IMR-90 (cell line): Measurements from ENCODE around the gene RBFOX2. TPM values are rescaled to one million over a fixed set of nuclear protein-coding genes. Genes with fewer than 3 reads are reported as not detected.

Experiments
- ATAC-seq: fragments of 200-7000 bp; cut with Tn5 transposase; 2 replicates; pipeline ENCODE4 v1.9.1; 2020; ENCODE audit warnings: low read depth, mild to moderate bottlenecking, moderate library complexity
- BruUV-seq: library from RNA; stranded (reverse); fragments of 400-500 nt; replicated peaks from 2 replicates; lab custom pipeline; 2021; lab: Mats Ljungman, UMichigan
- CTCF ChIA-PET: fragments of 300-600 bp; formaldehyde crosslinking; extraction: SDS; loops from one replicate; lab custom pipeline; 2021; ENCODE audit warnings: antibody characterized with exemption; lab: Yijun Ruan, JAX
- POLR2A ChIA-PET: fragments of 300-600 bp; sonication (Branson Sonifier 250); formaldehyde crosslinking; loops from one replicate; lab custom pipeline; 2022; ENCODE audit warnings: antibody characterized with exemption; ENCODE audit not compliant: unreplicated experiment; lab: Charles Lee
- DNase-seq: peaks from one replicate; pipeline ENCODE4 v3.0.0; 2013
- H2AFZ ChIP-seq: replicated peaks from 2 replicates; pipeline ENCODE3; 2013; ENCODE audit warnings: low read length, mild to moderate bottlenecking; ENCODE audit not compliant: poor library complexity
- H2AK5ac ChIP-seq: 2 replicates; pipeline ENCODE4 v1.6.1; 2013; ENCODE audit warnings: low read depth, low read length, inconsistent platforms
- H2AK9ac ChIP-seq: replicated peaks from 2 replicates; pipeline ENCODE3; 2013; ENCODE audit warnings: mild to moderate bottlenecking, low read depth, low read length, moderate library complexity; ENCODE audit not compliant: poor library complexity
- H2BK120ac ChIP-seq: 2 replicates; pipeline ENCODE4 v1.6.1; 2013; ENCODE audit warnings: low read depth, low read length, inconsistent platforms
- H2BK15ac ChIP-seq: 3 replicates; pipeline ENCODE4 v1.6.1; 2013; ENCODE audit warnings: low read depth, low read length, inconsistent platforms
- H2BK20ac ChIP-seq: 2 replicates; pipeline ENCODE4 v1.6.1; 2013; ENCODE audit warnings: low read depth, mild to moderate bottlenecking, inconsistent platforms, low read length, moderate library complexity
- H2BK5ac ChIP-seq: 2 replicates; pipeline ENCODE4 v1.6.1; 2013; ENCODE audit warnings: mild to moderate bottlenecking, low read depth, low read length, inconsistent platforms; ENCODE audit not compliant: poor library complexity, severe bottlenecking
- H3K14ac ChIP-seq: replicated peaks from 2 replicates; pipeline ENCODE4 v1.6.1; 2013; ENCODE audit warnings: low read depth, low read length, inconsistent platforms
- H3K18ac ChIP-seq: 2 replicates; pipeline ENCODE4 v1.6.1; 2013; ENCODE audit warnings: low read depth, low read length, control low read depth
- H3K23ac ChIP-seq: 2 replicates; pipeline ENCODE4 v1.6.1; 2013; ENCODE audit warnings: low read depth, low read length, inconsistent platforms
- H3K27ac ChIP-seq: 2 replicates; pipeline ENCODE4 v1.5.1; 2013; ENCODE audit warnings: mild to moderate bottlenecking, control low read depth, low read length; ENCODE audit not compliant: insufficient read depth
- H3K27me3 ChIP-seq: 2 replicates; pipeline ENCODE4 v1.6.1; 2013; ENCODE audit warnings: low read length; ENCODE audit not compliant: control insufficient read depth, insufficient read depth
- H3K36me3 ChIP-seq: 2 replicates; pipeline ENCODE4 v1.6.1; 2013; ENCODE audit warnings: low read length, mixed read lengths; ENCODE audit not compliant: control insufficient read depth, insufficient read depth
- H3K4ac ChIP-seq: 2 replicates; pipeline ENCODE4 v1.6.1; 2013; ENCODE audit warnings: low read depth, low read length, inconsistent platforms
- H3K4me1 ChIP-seq: 2 replicates; pipeline ENCODE4 v1.6.1; 2013; ENCODE audit warnings: low read length, mixed read lengths; ENCODE audit not compliant: control insufficient read depth, insufficient read depth
- H3K4me2 ChIP-seq: 2 replicates; pipeline ENCODE4 v1.6.1; 2013; ENCODE audit warnings: low read depth, mild to moderate bottlenecking, control low read depth, low read length, moderate library complexity
- H3K4me3 ChIP-seq: 2 replicates; pipeline ENCODE4 v1.5.1; 2013; ENCODE audit warnings: low read depth, mild to moderate bottlenecking, control low read depth, low read length, moderate library complexity; ENCODE audit not compliant: insufficient read depth
- H3K56ac ChIP-seq: 2 replicates; pipeline ENCODE4 v1.6.1; 2013; ENCODE audit warnings: low read length, inconsistent platforms; ENCODE audit not compliant: insufficient read depth; ENCODE audit errors: extremely low read depth
- H3K79me1 ChIP-seq, 2 experiments: 2 replicates each; pipeline ENCODE4 v1.6.1; 2013; ENCODE audit warnings: low read length in 2 of 2, inconsistent platforms in 1 of 2, low read depth in 1 of 2
- H3K9ac ChIP-seq: 2 replicates; pipeline ENCODE4 v1.6.1; 2013; ENCODE audit warnings: low read depth, low read length, control low read depth
- H3K9me1 ChIP-seq: 2 replicates; pipeline ENCODE4 v1.6.1; 2013; ENCODE audit warnings: low read length, inconsistent platforms; ENCODE audit not compliant: insufficient read depth
- H3K9me3 ChIP-seq: 2 replicates; pipeline ENCODE4 v1.6.1; 2013; ENCODE audit warnings: low read length; ENCODE audit not compliant: control insufficient read depth, insufficient read depth
- H4K20me1 ChIP-seq: 2 replicates; pipeline ENCODE4 v1.6.1; 2013; ENCODE audit warnings: low read length, inconsistent platforms; ENCODE audit not compliant: insufficient read depth
- H4K5ac ChIP-seq: 2 replicates; pipeline ENCODE4 v1.6.1; 2013; ENCODE audit warnings: mild to moderate bottlenecking, low read depth, low read length, control low read depth
- H4K8ac ChIP-seq, 2 experiments: 2 replicates each; pipeline ENCODE4 v1.6.1; 2013; ENCODE audit warnings: low read depth in 2 of 2, low read length in 2 of 2, control low read depth in 1 of 2, inconsistent platforms in 1 of 2
- H4K91ac ChIP-seq: 2 replicates; pipeline ENCODE4 v1.6.1; 2013; ENCODE audit warnings: low read depth, low read length, inconsistent platforms; ENCODE audit not compliant: insufficient read depth
- BHLHE40 ChIP-seq: fragments of 150-350 bp; IDR thresholded peaks from 2 replicates; pipeline ENCODE4 v1.6.1; 2016; ENCODE audit warnings: mild to moderate bottlenecking, low read depth, low read length
- CEBPB ChIP-seq: IDR thresholded peaks from 2 replicates; pipeline ENCODE4 v1.6.1; 2012; ENCODE audit warnings: low read depth, low read length, improper control_type of control experiment
- CHD1 ChIP-seq: IDR thresholded peaks from 2 replicates; pipeline ENCODE4 v1.6.1; 2012; ENCODE audit warnings: low read depth, low read length, improper control_type of control experiment
- CTCF ChIP-seq: conservative IDR thresholded peaks from 2 replicates; pipeline ENCODE4 v1.5.1; 2012; ENCODE audit warnings: mild to moderate bottlenecking, low read depth, low read length, improper control_type of control experiment
- MAFK ChIP-seq: IDR thresholded peaks from 2 replicates; pipeline ENCODE4 v1.6.1; 2012; ENCODE audit warnings: low read depth, low read length, improper control_type of control experiment
- NFE2L2 ChIP-seq: fragments of 150-350 bp; IDR thresholded peaks from 2 replicates; pipeline ENCODE4 v1.6.1; 2016; ENCODE audit warnings: low read depth, mild to moderate bottlenecking, low read length
- SMC3 ChIP-seq: fragments of 150-350 bp; IDR thresholded peaks from 2 replicates; pipeline ENCODE4 v1.6.1; 2016; ENCODE audit warnings: low read depth, mild to moderate bottlenecking, antibody characterized with exemption, low read length, moderate library complexity
- WGBS, 2 experiments: methylation state at CpG; one replicate each; pipeline versions ENCODE4 v1.1.5 to v1.1.7; 2013; ENCODE audit warnings: missing lambda C conversion rate in 2 of 2; ENCODE audit not compliant: insufficient read length in 1 of 2; ENCODE audit errors: extremely low coverage in 2 of 2; 5-methylcytosine and 5-hydroxymethylcytosine counted together
- dilution Hi-C: fragments of 300-500 bp; cut with HindIII; formaldehyde crosslinking; loops from one replicate; pipeline ENCODE4 v1.14.3; 2018; ENCODE audit warnings: low sequenced_read_pairs; ENCODE audit not compliant: unreplicated experiment
- in situ Hi-C: fragments of 300-500 bp; cut with MboI; formaldehyde crosslinking; loops from 3 replicates; pipeline ENCODE4 v1.14.3; 2019; ENCODE audit warnings: low sequenced_read_pairs, inconsistent platforms, mixed read lengths
- intact Hi-C: fragments of 100-400 bp; cut with micrococcal nuclease; formaldehyde crosslinking; loops from 2 replicates; pipeline ENCODE4 v1.10.0; 2022
- polyA plus RNA-seq, 3 experiments: library from polyadenylated mRNA; depleted of rRNA; stranded (reverse); fragments of >200 nt; gene quantifications; 2 replicates each; pipeline ENCODE4 v1.2.3, GENCODE V29; 2012; ENCODE audit warnings: low replicate concordance in 1 of 3
- total RNA-seq: library from RNA; depleted of rRNA; stranded (reverse); fragments of >200 nt; gene quantifications from 2 replicates; pipeline ENCODE4 v1.2.3, GENCODE V29; 2012

The RBFOX2 gene
- total and polyA plus RNA-seq, 2 of the 4 experiments (the other 2 are of a cell fraction), result 146 to 178 TPM

- H2BK120ac ChIP-seq, result no peak overlapping the region
- BruUV-seq, result no TSS peak
- H4K5ac ChIP-seq, result no peak overlapping the region
- no peak overlapping the region for H3K23ac ChIP-seq
- H2AFZ ChIP-seq, result no peak overlapping the region
- WGBS, 2 experiments, result no CpG with 5 or more reads among the region's 8 CpGs
- H3K9me1 ChIP-seq, result peaks cover 6% of the 10 kb centered on the region
- H3K36me3 ChIP-seq, result no peaks in the 10 kb centered on the region
- H3K56ac ChIP-seq, result no peak overlapping the region
- H2AK5ac ChIP-seq, result no peak overlapping the region
- no peak overlapping the region for H2BK15ac ChIP-seq
- H3K18ac ChIP-seq, result no peak overlapping the region
- TF ChIP-seq BHLHE40, result no peak
- TF ChIP-seq CEBPB, result no peak
- no peak for TF ChIP-seq CHD1
- no peak for TF ChIP-seq SMC3
- TF ChIP-seq MAFK, result no peak
- TF ChIP-seq CTCF, result no peak
- no peak for TF ChIP-seq NFE2L2
- peak overlapping the region; percentile 18; the same call in 1 of the 2 replicates for H3K4ac ChIP-seq
- no peak overlapping the region for H2BK20ac ChIP-seq
- no peak overlapping the region for H4K91ac ChIP-seq
- H3K4me1 ChIP-seq, result peaks cover 12% of the 10 kb centered on the region
- H3K9me3 ChIP-seq, result no peaks in the 10 kb centered on the region
- no peak for DNase-seq
- no peak overlapping the region for H3K27ac ChIP-seq
- no peak overlapping the region for H2BK5ac ChIP-seq
- H3K79me1 ChIP-seq, result peaks cover 53 to 84% of the 10 kb centered on the region in 2 experiments
- no peak overlapping the region for H3K4me2 ChIP-seq
- H3K14ac ChIP-seq, result 0 out of 2 replicates have a peak overlapping the region, but pooled peaks have one; percentile 36
- intact Hi-C loops (loop anchor here (5.0 kb wide), 1 partner anchor 64 kb away; the partner anchor contains the start of gene RBFOX2), dilution Hi-C loops (no loop called here), in situ Hi-C loops (no loop called here)
- no peak overlapping the region; a peak in 1 of 4 replicates for H4K8ac ChIP-seq
- peaks cover 16% of the 10 kb centered on the region for H4K20me1 ChIP-seq
- H3K4me3 ChIP-seq, result no peak overlapping the region
- no peak for ATAC-seq
- no peak overlapping the region for H2AK9ac ChIP-seq
- H3K9ac ChIP-seq, result no peak overlapping the region
- no peaks in the 10 kb centered on the region for H3K27me3 ChIP-seq
- ChIA-PET POLR2A (no interaction called here), CTCF (no interaction called here)
Measured at GRCh38 chr22:35963237-35963810, 65.3 kb downstream of the RBFOX2 start.
